HG02642 (cell line): ENCODE measurements around the gene SHB.

Experiments
- ATAC-seq: cut with Tn5 transposase; IDR thresholded peaks from one replicate; pipeline ENCODE4 v1.9.1; 2021; ENCODE audit warnings: mild to moderate bottlenecking; ENCODE audit not compliant: unreplicated experiment, poor library complexity

The SHB gene

DNA sequence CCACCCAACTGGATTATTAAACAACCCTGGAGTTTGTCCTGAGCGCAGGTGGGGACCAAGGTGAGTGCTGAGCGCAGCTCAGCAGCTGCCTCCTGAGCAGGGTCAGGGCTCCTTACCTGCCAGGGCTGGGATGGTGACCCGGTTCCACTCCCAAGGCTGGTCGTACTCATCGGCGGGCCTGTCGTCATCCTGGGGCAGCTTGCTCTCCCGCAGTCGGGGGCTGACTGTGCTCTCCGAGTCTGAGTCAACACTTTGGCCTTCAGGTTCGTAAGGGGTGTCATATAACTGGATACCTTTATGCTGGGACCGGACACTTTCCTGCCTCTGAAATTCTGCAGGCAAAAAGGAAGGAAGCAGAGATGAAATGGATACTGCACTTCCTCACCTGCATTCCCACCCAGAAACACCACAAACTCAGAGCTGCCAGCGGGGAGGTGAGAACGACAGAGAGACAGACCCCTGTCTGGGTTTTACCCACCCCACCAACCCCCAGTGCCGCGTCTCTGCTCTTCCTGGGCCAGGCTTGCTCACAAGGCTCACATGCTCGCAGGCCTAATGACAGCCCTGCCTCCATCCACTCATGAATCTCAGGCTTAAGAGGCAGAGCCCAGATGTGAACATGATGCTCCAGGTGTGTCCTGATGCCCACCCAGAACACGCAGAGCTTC is 94.4 kb downstream of the SHB start:
- ATAC-seq: no peak

GRCh38 chr9:37972351-37972848 is 96.6 kb downstream of the SHB start:
- no peak for ATAC-seq

GRCh38 chr9:37971691-37972090 is 97.3 kb downstream of the SHB start:
- no peak for ATAC-seq

DNA sequence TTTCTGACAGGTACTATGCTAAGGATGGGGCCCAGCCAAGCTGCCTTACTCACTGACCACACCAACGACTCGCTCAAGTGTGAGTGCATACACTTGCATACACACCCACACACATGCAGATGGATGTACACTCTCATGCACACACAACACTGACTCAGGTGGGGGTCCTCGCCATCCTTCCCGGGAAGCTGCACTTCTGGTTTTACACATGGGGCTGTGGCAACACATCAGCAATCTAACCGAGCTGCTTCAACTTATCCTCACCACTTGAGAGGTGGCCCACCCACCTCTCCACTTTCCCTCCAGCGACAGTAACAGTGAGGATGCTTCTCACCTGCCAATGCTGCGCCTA is 97.9 kb downstream of the SHB start:
- ATAC-seq: no peak

DNA sequence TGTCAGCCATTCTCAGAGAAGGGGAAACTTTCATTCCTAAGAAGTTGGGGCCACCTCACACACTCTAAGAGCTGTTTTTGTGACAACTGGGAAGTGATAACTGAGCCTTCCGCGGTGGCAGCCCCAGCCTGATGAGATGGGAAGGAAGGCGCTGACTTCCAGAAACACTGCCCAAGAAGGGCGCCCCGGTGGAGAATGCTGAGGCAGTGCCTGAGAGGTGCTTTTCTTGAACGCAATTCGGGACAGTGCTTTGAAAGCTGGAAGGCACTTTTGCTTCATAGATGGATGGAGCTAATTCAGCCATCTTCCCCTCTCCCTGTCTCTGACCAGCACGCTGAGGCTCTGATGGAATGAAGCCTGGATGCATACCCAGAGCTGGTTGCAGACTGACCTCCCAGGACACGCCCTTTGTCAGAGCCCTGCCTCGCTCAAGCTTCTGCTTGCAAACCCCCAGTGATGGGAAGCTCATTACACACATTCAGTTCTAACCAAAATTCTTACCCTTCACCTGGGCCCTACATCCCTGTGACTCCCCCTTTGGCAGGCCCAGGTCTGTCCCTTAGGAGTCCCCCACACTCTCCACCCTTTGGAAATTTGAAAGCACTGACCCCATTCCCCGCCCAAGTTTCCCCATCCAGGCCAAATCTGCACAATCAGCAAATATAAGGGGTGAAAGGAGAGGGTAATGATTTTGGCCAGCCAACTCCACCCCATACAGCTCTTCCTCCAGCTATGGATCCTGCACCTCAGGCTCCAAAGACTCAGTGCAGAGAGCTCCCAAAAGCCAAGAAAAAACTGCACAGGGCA is 98.5 kb downstream of the SHB start:
- no peak for ATAC-seq

DNA sequence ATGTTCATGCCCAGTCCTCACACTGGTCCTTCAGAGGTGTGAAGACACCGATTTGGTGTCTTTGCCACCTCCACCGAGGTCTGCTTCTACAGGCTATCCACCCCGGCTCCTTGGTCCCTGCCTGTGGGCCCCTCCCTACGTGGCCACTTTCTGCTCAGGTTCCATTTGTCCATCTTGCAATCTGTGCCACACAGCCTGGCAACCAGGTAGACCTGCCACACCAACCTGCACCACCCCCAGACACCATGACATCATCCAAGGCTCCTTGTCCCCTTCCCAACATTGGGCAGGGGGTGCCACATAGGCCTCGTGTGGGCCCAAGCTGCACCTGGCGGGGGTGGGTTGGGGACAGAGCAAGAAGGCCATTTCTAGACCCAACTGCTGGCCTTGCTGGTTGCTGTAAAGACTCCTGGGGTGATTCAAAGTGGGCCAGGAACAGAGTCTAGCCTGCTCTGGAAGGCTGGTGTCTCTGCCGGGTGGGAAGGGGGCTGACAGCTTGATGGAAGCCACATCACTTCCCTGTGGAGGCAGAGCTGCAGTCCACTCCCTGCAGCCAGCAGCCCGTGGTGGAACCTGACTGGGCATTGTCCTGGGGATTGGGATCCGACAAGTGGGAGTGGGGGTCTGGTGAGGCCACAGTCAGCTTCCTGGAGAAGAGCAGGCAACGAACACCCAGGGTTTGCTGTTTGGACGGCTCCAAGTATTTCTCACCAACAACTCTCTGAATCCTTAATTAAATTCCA is 99.3 kb downstream of the SHB start:
- ATAC-seq: no peak

DNA sequence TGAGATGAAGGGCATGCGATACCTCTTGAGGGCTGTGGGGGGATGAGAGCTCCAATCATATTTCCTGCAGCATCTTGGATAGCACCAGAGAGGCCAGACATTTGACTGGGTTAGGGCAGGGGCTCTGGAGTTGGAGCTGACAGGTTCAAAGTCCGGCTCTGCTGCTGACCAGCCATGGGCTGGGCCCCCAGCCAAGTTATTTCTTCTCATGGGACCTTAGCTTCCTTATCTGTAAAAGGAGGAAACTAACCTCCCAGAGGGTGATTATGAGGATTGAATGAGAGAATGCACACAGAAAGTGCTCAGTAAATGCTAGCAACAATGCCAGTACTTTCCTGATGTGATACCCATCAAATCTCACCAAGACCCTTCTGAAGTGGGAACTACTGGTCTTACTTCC is 99.9 kb downstream of the SHB start:
- no peak for ATAC-seq

DNA sequence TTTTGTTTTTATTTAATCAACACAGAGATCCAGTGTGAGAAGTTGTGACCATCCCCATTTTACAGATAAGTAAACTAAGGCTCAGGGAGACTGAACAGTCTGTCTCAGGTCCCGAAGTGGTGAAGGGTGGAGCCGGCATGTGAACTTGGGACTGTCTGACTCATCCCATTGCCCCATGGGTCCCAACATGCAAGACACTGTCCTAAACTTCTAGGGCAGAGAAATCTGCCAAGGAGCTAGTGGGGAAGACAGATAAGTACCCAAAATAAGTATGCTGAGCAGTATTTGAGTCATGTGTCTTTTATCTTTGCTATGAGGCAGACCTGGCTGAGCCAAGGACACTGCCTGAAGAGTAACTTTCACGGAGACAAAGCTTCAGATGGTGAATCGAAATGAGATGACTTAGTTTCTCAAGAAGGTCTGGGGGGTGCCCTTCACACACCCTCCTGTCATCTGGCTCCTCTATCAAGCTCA is 100.8 kb downstream of the SHB start:
- no peak for ATAC-seq

DNA sequence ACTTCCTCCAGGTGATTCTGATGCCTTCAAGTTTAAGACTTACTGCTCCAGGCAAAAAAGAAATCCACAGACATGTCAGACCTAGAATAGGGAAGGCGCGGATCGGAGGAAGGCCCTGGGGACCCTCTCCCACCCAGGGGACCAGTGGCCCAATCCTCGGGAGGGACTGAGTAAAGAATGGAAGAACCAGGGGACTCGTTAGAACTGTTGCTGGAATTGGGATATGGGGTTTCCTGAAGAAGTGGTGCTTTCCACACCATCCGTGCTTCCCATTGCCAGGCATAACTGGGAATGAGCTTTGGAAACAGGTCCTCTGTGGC is 101.3 kb downstream of the SHB start:
- no peak for ATAC-seq

DNA sequence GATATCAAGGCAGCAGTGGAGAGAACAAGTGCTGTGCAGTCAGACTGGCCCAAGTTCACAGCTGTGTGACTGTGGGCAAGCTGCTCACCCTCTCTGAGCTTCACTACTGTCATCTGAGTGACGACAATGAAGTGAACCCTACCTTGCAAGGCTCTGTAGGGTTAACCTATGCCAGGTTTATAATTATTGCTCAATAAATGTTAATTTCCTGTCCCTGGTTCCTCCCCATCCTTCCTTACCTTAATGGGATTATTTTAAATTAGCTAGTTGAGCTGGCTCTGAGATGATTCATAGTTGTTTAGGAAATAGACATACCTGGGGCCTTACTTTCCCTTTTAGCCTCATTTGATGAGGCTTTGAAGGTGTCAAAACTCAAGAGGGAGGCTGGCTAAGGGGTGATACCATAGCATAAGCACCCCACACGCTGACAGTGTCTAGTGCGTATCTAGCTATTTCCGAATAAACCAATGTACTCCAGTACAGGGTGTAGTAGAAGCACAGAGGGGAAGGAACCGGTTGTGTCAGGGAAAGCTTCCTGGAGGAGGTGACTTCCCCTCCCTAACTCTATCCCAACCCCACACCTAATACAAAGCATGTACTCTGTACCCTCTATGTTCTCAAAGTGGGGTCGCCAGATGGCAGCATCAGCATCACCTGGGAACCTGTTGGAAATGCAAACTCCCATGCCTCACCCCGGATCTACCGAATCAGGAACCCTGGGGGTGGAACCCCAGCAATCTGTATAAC is 101.8 kb downstream of the SHB start:
- no peak for ATAC-seq

DNA sequence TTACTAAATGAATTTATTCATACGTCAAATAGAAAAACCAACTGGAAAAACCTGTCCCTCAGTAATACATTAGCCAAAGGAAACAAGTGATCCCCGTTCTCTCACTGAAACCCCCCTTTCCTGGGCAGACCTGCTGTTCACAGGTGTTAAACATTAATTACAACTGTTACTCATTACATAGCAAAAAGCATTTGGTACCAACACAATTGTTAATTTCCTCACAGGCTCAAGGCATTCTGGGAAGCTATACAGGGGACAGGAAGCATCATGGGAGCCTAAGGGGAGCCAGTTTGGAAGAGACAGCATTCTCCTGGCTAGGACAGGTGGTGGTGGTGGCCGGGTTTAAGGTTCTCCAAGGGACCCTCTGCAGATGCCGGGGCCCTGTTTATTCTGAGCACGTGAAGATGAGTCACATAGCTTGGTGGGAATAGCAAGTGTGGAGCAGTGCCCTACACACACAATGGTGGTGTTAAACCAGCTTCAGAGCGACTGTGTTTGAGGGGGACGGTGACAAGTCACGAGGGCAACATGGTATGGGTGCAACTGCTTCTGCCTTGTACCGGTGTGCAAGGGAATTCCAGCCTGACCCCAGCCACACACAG is 102.5 kb downstream of the SHB start:
- no peak for ATAC-seq

DNA sequence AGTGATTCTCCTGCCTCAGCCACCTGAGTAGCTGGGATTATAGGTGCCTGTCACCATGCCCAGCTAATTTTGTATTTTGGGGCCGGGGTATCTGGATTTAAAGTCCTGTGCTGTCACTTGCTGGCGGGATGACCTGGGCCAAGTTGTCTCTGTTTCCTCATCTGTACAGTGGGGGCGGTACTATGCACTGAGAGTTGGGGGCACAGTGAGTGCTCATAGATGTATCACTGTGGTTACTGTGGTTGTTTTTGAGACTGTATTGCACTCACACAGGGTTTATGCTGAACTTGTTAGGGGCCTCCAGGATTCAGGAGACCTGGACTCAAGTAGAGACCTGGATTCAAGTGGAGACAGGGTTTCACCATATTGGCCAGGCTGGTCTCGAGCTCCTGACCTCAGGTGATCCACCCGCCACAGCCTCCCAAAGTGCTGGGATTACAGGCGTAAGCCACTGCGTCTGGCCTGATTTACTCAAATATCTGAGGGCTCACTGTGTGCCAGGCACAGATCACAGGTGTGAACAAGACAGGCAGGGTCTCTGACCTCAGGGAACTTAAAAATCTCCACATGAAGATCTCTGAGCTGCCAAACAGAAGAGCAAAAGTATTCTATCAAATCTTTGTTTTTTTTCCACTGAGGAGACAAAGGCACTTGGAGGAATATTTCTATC is 103.2 kb downstream of the SHB start:
- peak; percentile 58 for ATAC-seq

DNA sequence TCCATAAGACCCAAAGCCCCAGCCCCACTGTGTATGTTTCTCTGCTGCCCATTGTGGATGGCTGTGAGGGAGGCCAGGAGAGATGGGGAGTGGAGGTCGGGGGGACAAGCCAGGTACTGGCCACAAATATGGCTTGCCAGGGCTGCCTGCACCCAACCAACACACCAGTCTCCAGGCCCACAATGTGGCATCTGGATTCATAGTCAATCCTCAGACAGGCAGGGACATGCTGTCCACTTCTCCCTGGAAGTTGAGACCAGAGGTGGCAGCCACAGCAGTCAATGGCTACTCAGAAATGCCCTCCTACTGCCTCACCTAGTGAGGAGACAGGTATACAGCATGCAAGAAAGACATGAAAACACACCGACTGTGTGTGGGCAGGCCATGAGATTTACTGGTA is 103.9 kb downstream of the SHB start:
- no peak for ATAC-seq

DNA sequence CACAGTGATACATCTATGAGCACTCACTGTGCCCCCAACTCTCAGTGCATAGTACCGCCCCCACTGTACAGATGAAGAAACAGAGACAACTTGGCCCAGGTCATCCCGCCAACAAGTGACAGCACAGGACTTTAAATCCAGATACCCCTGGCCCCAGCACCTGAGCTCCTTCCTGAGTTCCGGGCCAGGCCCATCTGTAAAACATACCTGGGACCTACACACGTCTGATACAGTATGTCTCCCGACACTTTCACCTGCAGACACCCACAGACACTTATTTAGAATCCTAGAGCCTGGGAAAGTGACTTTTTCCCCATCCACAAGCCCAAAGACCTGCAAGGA is 104.3 kb downstream of the SHB start:
- ATAC-seq: no peak

DNA sequence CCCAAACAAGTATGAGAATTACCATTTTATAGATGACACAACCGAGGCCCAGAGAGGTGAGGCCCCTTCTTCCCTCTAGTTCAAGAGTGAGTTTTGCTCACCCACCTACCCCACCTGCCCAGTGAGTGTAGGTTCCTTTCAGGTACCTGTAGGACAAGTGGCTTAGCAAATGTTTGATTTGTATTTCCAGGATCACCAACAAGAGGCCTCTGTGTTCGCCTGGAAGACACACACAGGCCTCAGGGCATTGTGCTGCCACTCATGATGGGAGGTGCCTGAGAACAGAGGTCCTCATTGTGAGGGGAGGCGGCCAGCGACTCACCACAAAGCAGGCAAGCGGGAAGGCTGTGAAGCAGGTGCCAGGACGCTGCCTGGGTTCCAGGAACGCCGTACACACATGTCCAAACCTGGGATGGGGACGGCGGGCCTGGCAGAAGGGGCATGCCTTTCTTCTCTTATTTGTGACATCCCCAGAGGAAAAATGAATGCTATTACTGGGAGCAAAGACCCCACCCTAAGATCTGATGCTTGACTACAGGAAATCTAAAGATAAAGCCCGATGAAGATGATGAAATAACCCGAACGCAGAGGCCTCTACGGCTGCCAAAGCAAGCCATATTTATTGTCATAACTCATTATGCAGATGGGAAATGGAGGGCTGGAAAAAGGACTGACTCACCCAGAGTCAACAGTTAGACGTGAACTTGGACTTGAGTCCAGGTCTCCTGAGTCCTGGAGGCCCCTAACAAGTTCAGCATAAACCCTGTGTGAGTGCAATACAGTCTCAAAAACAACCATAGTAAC is 104.9 kb downstream of the SHB start:
- ATAC-seq: no peak

DNA sequence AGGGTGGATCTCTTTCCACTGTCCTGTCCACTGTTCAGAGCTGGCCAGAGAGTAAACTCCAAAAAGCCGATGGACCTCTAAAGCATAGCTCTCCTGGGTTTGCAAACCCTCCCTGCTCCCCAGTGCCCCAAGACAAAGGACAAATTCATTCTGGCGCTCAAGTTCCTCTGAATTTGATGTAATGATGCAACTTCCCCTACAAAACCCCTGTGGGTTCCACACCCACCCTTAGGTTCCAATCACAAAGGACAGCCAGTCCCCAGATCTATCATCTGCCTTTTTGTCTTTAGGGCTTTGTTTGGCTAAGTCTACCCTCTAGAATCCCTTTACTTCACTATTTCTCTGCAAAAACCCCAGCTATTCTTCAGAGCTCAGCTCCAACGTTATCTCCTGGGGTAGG is 107.7 kb downstream of the SHB start:
- no peak for ATAC-seq

DNA sequence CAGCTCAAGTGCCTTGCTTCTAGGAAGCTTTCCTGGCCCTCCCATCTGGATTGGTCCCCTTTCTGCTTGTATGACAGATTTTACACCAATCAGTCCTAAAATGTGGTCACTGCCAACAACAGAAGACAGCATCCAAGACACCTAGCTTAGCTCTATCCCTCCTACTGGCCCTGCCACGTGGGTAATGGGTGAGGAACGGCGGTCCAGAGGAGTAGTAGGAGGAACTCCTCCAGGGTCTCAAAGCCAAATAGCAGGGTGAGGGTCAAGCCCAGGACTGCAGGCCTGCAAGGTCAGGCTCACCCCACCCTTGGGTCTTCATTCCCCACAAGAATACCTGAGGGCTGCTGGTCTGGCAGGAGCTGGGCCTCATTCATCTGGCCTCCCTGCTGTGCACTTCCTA is 108.4 kb downstream of the SHB start:
- ATAC-seq: no peak

DNA sequence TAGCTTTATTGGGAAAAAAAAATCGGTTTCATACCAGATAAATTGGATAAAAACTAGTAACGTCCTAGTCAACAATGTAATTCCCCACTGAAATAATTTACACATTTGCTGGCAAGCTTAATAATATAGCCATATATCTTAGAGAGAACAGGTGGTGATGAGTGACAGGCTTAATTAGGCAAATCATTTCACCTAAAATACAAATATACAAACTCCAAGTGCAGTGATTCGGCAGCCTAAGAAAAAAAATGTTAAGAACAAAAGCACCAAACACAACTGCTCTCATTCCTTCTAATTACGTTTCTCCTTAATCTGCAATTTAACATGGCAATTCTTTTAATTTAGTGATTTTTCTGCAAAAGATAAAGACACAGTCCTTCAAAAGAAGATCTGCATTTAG is 109.1 kb downstream of the SHB start:
- no peak for ATAC-seq

GRCh38 chr9:37958154-37958553 is 110.9 kb downstream of the SHB start:
- no peak for ATAC-seq
